Measurements from ENCODE around the gene C11orf16. TPM values are rescaled to one million over a fixed set of nuclear protein-coding genes. Genes with fewer than 3 reads are reported as not detected.

C11orf16 gene
- total RNA-seq, 4 donors from 2014 or later: not detected

GRCh38 chr11:8930456-8931175 is 2.1 kb downstream of the C11orf16 start:
- Histone ChIP-seq H3K4me1 (no peaks in the 10 kb centered on the region), H3K27me3 (no peaks in the 10 kb centered on the region), H3K4me3 (no peak overlapping the region), H3K36me3 (no peaks in the 10 kb centered on the region), H3K27ac (no peak overlapping the region), H3K9me3 (no peaks in the 10 kb centered on the region)
- intact Hi-C loops (cut with DNase I; ENCODE audit: low total_unique reads): no loop called here
- no peak for DNase-seq
- TF ChIP-seq POLR2A (IDR thresholded peaks at IDR 0.05): no peak
- no peak for TF ChIP-seq POLR2AphosphoS5 (IDR thresholded peaks at IDR 0.05)
- TF ChIP-seq EP300 (IDR thresholded peaks at IDR 0.05; ENCODE audit: low read depth): no peak
- no peak for TF ChIP-seq CTCF (IDR thresholded peaks at IDR 0.05)
- in situ Hi-C loops (cut with MboI; ENCODE audit: low pct_ligation_motif_present in 1 of 4, low pct_unique_long_range_greater_than_20kb in 1 of 4, low sequenced_read_pairs in 3 of 4): no loop called here
- WGBS, 2 donors (ENCODE audit: low coverage in 1 of 2): 92 to 100% methylated on average over 2 to 12 of the region's 12 CpGs

- in situ Hi-C loops (cut with MboI; ENCODE audit: low pct_ligation_motif_present in 1 of 4, low pct_unique_long_range_greater_than_20kb in 1 of 4, low sequenced_read_pairs in 3 of 4) (no loop called here), intact Hi-C loops (cut with DNase I; ENCODE audit: low total_unique reads) (no loop called here)
- no peaks in the 10 kb centered on the region for H3K36me3 ChIP-seq
- TF ChIP-seq POLR2A (IDR thresholded peaks at IDR 0.05) (no peak), POLR2AphosphoS5 (IDR thresholded peaks at IDR 0.05) (no peak), CTCF (IDR thresholded peaks at IDR 0.05) (no peak), EP300 (IDR thresholded peaks at IDR 0.05; ENCODE audit: low read depth) (no peak)
- no peak overlapping the region for H3K4me3 ChIP-seq
- H3K27me3 ChIP-seq: no peaks in the 10 kb centered on the region
- DNase-seq: no peak
- H3K9me3 ChIP-seq: no peaks in the 10 kb centered on the region
- WGBS, 2 donors (ENCODE audit: low coverage in 1 of 2): 79 to 88% methylated on average over 6 to 9 of the region's 9 CpGs
- no peaks in the 10 kb centered on the region for H3K4me1 ChIP-seq
- H3K27ac ChIP-seq: no peak overlapping the region
Measured at GRCh38 chr11:8928981-8929615, 3.6 kb downstream of the C11orf16 start.

GRCh38 chr11:8928205-8928604 is 4.5 kb downstream of the C11orf16 start:
- intact Hi-C loops (cut with DNase I; ENCODE audit: low total_unique reads): no loop called here
- H3K4me1 ChIP-seq: no peaks in the 10 kb centered on the region
- no peaks in the 10 kb centered on the region for H3K27me3 ChIP-seq
- no peak for TF ChIP-seq CTCF (IDR thresholded peaks at IDR 0.05)
- no peak for TF ChIP-seq EP300 (IDR thresholded peaks at IDR 0.05; ENCODE audit: low read depth)
- no peak for TF ChIP-seq POLR2A (IDR thresholded peaks at IDR 0.05)
- TF ChIP-seq POLR2AphosphoS5 (IDR thresholded peaks at IDR 0.05): no peak
- H3K27ac ChIP-seq: no peak overlapping the region
- 94% methylated on average over 4 of the region's 4 CpGs for WGBS, 2 donors (ENCODE audit: low coverage in 1 of 2)
- no peak overlapping the region for H3K4me3 ChIP-seq
- H3K36me3 ChIP-seq: no peaks in the 10 kb centered on the region
- in situ Hi-C loops (cut with MboI; ENCODE audit: low pct_ligation_motif_present in 1 of 4, low pct_unique_long_range_greater_than_20kb in 1 of 4, low sequenced_read_pairs in 3 of 4): no loop called here
- H3K9me3 ChIP-seq: no peaks in the 10 kb centered on the region
- DNase-seq: no peak

DNA sequence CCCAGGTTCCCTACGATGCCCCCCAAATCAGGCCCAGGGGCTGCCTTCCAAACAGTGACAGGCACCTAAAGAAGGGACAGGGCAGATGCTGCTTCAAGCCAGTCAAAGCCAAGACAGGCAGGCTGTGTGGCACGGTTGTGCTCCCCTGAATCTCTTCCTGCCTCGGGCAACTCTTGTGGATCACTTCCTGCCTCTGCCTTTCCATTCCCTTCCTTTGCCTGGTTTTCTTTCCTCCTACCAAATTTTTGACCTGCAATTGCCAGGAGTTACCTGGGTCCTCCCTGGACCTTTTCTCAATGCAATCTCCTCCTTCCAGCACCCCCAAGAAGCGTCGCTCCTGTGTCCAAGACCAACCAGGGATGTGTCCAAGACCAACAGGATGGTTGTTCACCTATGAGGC is 5.5 kb downstream of the C11orf16 start:
- Histone ChIP-seq H3K4me3 (no peak overlapping the region), H3K9me3 (no peaks in the 10 kb centered on the region), H3K36me3 (peaks cover 0 to 6% (median 0%) of the 10 kb centered on the region in 4 donors), H3K27me3 (no peaks in the 10 kb centered on the region), H3K27ac (no peak overlapping the region), H3K4me1 (no peaks in the 10 kb centered on the region)
- TF ChIP-seq POLR2A (IDR thresholded peaks at IDR 0.05): no peak
- 85 to 100% methylated on average over 1 to 5 of the region's 5 CpGs for WGBS, 2 donors (ENCODE audit: low coverage in 1 of 2)
- intact Hi-C loops (cut with DNase I; ENCODE audit: low total_unique reads) (no loop called here), in situ Hi-C loops (cut with MboI; ENCODE audit: low pct_ligation_motif_present in 1 of 4, low pct_unique_long_range_greater_than_20kb in 1 of 4, low sequenced_read_pairs in 3 of 4) (no loop called here)
- DNase-seq: no peak

Data from transverse colon (tissue), 4 donors.